AG10803 (cell line): ENCODE measurements around the gene C1QTNF1.
"Not testable (repeated sequence)": the region's sequence is repeated elsewhere in the genome, so short reads cannot be mapped to it uniquely, and the experiment has no call there.

Experiments
- DNase-seq: peaks from one replicate; pipeline ENCODE4 v3.0.0; 2010; ENCODE audit warnings: low read depth
- H3K4me3 ChIP-seq: 2 replicates; pipeline ENCODE4 v1.5.1; 2011; ENCODE audit warnings: mild to moderate bottlenecking, low read length, control low read depth
- TF ChIP-seq, protein P1 (sequence below): conservative IDR thresholded peaks from 2 replicates; pipeline ENCODE4 v1.5.1; 2011; ENCODE audit warnings: mild to moderate bottlenecking, low read length, control low read depth, inconsistent platforms

C1QTNF1 gene

DNA sequence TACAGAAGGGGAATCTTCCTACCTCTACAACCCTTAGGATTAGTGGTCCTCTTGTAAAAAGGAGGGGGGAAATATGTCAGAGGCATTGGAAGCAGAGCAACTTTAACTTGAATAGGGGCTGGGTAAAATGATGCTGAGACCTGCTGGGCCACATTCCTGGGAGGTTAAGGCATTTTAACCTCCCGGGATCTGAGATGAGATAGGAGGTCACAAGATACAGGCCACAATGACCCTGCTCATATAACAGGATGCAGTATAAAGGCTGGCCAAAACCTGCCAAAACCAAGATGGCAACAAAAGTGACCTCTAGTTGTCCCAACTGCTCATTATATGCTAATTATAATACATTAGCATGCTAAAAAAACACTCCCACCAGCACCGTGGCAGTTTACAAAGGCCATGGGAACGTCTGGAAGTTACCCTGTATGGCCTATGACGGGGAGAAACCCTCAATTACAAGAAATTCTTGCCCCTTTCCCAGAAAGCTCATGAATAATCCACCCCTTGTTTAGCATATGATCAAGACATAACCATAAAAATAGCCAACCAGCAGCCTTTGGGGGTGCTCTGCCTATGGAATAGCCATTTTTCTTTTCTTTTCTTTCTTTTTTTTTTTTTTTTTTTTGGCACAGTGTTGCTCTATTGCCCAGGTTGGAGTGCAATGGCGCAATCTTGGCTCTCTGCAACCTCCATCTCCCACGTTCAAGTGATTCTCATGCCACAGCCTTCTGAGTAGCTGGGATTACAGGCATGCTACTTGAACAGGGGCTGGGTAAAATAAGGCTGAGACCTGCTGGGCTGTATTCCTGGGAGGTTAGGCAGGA is 6.2 kb upstream of the C1QTNF1 start:
- TF ChIP-seq, protein P1, sequence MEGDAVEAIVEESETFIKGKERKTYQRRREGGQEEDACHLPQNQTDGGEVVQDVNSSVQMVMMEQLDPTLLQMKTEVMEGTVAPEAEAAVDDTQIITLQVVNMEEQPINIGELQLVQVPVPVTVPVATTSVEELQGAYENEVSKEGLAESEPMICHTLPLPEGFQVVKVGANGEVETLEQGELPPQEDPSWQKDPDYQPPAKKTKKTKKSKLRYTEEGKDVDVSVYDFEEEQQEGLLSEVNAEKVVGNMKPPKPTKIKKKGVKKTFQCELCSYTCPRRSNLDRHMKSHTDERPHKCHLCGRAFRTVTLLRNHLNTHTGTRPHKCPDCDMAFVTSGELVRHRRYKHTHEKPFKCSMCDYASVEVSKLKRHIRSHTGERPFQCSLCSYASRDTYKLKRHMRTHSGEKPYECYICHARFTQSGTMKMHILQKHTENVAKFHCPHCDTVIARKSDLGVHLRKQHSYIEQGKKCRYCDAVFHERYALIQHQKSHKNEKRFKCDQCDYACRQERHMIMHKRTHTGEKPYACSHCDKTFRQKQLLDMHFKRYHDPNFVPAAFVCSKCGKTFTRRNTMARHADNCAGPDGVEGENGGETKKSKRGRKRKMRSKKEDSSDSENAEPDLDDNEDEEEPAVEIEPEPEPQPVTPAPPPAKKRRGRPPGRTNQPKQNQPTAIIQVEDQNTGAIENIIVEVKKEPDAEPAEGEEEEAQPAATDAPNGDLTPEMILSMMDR = no peak
- peak; percentile 16 for DNase-seq
- H3K4me3 ChIP-seq = no peak overlapping the region

DNA sequence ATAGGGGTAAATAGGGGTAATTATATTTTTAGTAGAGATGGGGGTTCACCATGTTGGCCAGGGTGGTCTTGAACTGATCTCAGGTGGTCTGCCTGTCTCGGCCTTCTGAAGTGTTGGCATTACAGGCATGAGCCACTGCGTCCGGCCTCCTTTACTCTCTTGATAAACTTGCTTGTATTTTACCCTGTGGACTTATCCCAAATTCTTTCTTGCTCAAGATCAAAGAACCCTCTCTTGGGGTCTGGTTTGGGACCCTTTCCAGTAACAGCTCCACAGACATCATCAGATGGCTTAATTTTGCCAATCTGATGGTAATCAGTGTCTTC is 5.6 kb upstream of the C1QTNF1 start:
- TF ChIP-seq, protein P1 = no peak
- no peak for DNase-seq
- H3K4me3 ChIP-seq = no peak overlapping the region

DNA sequence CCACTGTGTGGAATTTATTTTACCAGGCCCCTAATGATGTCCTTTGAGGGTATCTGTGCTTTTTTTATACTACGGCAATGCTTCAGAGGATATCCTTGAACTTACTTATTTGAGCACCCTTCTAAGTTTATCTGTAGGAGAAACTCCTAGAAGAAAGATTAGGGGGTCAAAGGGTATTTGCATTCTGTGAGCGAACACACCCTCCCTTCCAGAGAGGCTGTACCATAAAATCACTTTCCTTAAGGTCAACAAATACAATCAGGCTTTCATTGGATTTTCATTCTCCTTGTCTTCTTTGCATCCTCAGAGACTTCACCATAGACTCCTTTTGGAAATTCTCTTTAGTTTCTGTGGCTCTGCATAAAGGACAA is 4.7 kb upstream of the C1QTNF1 start:
- no peak for DNase-seq
- no peak overlapping the region for H3K4me3 ChIP-seq
- TF ChIP-seq, protein P1 = no peak

DNA sequence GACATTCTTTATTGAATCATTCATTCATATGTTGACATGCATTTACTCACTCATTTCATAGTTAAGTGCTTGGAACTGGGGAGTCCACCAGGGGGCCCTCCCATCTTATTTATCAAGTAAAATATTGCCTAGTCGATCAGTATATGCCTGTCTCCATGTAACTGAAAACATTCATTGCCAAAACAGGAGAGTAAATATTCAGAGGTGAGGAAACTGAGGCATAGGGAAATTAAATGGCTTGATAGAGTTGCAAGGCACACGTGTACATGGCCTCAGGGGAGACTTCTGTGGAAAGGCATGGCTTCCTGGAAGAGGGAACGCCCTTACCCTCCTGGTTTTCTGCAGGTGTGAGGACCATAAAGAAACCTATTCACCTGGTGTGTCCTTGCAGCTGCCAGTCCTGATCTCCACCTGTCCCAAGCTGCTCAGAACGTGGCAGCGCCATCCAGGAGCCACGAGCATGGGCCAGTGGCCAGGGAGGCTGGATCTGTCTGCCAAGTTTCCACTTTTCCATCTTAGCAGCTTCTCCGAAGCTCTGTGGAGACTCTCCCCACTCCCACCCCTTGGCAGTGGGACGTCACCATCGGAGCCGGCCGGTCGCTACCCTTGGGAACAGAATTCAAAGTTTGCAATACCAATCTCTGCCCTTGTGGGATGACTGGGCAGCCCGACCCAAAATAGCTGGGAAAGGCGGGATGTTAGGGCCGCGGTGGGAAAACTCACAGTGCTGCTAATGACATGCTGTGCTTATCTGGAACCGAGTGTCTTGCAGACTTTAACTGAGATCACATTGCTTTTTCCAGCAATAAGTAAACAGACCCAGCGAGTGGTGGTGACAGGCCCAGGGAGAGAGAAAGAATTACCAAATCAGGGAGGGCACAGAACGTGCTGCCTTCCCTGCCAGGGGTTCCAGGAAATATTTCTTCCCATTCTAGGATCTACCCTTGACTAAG is 4.1 kb upstream of the C1QTNF1 start:
- peak; percentile 84 for DNase-seq
- no peak overlapping the region for H3K4me3 ChIP-seq
- TF ChIP-seq, protein P1 = peak; percentile 79

DNA sequence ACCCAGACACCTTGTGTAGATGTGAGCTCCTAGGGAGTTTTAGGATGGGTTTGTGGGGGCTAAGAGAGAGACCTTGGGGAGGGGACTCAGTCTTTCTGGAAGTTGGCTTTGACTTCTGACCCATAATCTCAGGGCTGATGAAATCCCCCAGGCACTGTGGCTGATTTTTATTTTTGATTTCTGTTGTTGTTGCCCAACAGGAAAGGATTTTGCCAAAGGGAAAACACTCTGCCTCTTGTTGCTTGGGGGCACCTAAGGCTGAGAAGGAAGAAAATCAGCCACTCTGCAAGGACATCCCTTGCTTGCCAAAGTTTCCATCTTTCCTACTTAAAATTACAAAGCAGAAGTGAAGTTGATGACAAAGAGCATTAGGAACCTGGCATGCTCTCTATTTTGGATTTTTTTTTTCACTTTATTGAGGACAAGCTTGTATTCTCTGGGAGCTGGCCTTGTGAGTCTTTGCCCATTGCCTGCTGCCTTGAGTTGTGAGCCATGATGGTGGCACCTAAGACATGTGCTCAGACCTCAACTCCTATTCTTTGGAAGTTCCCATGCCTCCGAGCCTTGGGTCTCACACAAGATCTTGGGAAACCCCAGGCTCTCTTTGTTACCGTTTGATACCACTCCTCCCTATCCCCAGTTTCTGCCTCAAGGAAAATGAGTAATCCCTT is 3.2 kb upstream of the C1QTNF1 start:
- TF ChIP-seq, protein P1 = no peak
- no peak overlapping the region for H3K4me3 ChIP-seq
- peak; percentile 29 for DNase-seq

DNA sequence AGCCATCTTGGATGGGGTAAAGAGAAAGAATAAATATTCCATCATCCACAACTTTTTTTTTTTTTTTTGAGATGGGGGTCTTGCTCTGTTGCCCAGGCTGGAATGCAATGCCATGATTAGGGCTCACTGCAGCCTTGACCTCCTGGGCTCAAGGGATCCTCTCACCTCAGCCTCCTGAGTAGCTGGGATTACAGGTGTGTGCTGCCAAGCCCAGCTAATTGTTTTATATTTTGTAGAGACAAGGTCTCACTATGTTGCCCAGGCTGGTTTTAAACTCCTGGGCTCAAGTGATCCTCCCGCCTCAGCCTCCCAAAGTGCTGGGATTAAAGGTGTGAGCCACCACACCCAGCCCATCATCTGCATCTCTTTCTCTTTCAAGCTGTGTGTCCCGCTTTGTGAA is 2.0 kb upstream of the C1QTNF1 start:
- DNase-seq, H3K4me3 ChIP-seq: not testable (repeated sequence)

DNA sequence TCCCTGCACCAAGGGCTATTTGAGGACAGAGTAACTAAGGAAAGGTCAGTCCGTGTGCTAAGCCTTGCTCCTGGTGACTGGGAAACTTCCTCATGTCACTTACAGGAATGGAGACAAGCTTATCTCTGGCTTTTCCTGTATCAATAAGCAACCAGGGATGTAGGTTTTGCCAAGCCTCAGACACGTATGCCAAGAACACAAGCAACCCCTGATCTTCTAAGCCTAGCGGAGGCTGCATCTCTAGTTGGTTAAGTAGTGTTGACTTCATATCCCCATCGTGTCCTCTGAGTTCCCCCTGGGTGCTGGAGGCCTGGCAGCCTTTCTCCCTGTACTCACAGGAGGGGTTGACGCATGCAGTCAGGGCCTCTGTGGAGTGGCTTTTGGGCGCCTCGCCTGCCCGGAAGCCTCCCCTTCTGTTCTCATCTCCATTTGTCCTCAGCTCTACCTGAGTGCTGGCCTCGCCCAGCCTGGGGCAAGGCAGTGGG is 1.4 kb upstream of the C1QTNF1 start:
- TF ChIP-seq, protein P1 = no peak
- no peak overlapping the region for H3K4me3 ChIP-seq
- DNase-seq = no peak
